ENCODE measurements around the gene SLC2A6.
A peak's percentile ranks its signal among the peaks of the same experiment; 100 is the strongest.

Gene SLC2A6, protein sequence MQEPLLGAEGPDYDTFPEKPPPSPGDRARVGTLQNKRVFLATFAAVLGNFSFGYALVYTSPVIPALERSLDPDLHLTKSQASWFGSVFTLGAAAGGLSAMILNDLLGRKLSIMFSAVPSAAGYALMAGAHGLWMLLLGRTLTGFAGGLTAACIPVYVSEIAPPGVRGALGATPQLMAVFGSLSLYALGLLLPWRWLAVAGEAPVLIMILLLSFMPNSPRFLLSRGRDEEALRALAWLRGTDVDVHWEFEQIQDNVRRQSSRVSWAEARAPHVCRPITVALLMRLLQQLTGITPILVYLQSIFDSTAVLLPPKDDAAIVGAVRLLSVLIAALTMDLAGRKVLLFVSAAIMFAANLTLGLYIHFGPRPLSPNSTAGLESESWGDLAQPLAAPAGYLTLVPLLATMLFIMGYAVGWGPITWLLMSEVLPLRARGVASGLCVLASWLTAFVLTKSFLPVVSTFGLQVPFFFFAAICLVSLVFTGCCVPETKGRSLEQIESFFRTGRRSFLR

GRCh38 chr9:133478851-133479711, at the start of gene SLC2A6:
Gene SLC2A6 (minus strand): TSS chr9:133479099. CDS start chr9:133479059, 40 bp downstream.
- DNase-seq (ENCODE audit: low read depth) = peak; percentile 60

- no peak for DNase-seq (ENCODE audit: low read depth)
These were observed 49.3 kb upstream of the SLC2A6 start for GRCh38 chr9:133528001-133528875.

- no peak for DNase-seq (ENCODE audit: low read depth)
These were observed 48.6 kb upstream of the SLC2A6 start for GRCh38 chr9:133527444-133527920.

- no peak for DNase-seq (ENCODE audit: low read depth)
These were observed 47.9 kb upstream of the SLC2A6 start for GRCh38 chr9:133526721-133527321.

- no peak for DNase-seq (ENCODE audit: low read depth)
These were observed 46.8 kb upstream of the SLC2A6 start for GRCh38 chr9:133525677-133526076.

GRCh38 chr9:133524679-133525228, 45.9 kb upstream of the SLC2A6 start, which contains the start of gene MYMK:
Gene MYMK (minus strand): TSS chr9:133524959. CDS start chr9:133524844, 115 bp downstream.
- DNase-seq (ENCODE audit: low read depth) = no peak

- DNase-seq (ENCODE audit: low read depth) = no peak
These were observed 45.2 kb upstream of the SLC2A6 start for GRCh38 chr9:133524146-133524545.

- DNase-seq (ENCODE audit: low read depth) = no peak
These were observed 44.2 kb upstream of the SLC2A6 start for GRCh38 chr9:133523106-133523505.

- DNase-seq (ENCODE audit: low read depth) = no peak
These were observed 43.4 kb upstream of the SLC2A6 start for GRCh38 chr9:133522073-133522910.

DNA sequence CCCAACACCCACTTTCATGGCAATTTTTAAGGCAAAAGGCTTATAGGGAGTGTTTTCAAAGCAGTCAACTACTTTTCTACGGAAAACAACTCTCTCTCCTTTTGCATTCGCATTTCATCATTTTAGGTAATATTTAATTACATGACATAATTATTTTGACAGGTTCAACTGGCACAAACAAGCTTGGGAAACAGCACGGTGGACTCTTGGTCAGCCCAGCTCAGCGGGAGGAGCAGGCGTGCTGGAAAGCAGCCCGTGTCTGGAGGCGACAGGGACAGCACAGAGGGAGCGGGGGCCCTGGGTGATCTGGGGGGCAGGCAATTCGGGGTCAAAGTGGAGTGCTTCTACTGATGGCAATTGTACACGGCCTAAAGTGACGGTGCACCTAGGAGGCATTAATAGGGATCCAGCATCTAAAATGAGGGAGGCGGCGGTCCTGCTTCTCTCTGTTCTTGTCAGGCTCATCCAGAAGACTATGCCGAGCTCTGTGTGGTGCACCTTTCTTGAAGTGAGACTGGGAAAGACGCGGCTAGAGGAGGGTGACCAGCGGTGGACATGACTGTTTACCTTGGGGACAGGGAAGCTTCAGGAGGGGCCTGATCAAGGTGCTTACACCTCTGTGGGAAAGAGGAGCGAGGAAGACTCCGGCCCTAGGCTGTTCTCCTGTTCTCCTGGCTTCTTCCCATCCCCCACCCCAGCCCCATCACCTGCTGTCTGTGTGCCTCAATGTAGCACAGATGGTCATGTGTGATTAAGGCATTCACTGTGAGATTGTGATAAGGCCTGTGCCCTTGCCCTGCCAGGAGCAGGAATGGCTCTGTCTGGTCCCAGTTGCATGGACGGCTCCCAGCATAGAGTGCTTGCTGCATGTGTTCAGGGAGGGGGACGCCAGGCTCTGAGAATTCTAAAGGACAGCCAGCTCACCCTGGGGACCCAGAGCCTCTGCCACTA, 42.5 kb upstream of the SLC2A6 start:
- no peak for DNase-seq (ENCODE audit: low read depth)

DNA sequence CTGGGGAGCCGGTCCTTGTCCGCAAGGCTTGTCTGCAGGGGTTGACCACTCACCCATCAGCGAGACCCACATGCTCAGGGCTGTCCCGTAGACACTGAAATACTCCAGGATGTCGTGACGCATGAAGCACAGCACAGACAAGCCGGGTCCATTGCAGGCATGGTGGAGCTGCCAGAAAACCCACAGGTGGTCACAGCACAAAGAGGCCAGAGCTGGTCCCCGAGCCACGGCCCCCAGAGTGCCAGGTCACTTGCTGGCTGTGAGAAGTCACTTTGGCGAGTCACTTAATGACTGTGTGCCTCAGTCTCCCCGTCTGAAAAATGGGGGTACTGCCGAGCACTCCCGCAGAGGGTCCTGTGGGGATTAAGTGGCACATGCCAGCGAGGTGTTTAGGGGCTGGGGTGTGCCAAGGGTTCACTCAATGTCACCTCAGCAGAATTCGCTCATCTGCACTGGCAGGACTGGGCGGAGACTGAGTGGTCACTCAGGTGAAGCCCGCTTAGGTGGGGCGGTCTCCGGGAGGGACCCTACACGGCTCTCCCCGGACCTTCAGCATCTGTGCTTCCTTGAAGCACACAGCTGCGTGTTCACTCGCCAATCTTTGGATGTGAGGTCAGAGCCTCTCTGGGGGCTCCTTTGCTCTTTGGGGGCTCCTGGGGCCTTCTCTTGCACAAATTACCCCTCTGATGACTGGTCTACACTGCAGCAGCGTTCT, 41.4 kb upstream of the SLC2A6 start:
- no peak for DNase-seq (ENCODE audit: low read depth)

DNA sequence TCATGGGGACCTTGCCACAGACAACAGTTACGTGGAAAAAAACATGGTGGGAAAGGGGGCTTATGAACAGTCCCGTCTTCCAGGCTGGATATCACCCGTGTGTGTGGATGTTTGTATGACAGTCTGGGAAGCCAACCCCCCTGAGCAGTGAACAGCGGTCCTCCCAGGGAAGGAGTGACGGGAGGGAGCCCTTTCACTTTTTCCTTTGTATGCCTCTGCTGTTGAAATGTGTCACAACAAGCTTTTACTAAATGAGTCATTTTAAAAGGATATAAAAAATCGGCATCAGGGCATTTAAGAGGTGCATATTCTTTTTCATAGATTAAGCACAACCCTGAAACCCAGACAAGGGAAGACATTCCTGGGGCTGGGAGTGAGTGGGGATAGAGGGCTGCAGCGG, 40.8 kb upstream of the SLC2A6 start:
- no peak for DNase-seq (ENCODE audit: low read depth)

DNA sequence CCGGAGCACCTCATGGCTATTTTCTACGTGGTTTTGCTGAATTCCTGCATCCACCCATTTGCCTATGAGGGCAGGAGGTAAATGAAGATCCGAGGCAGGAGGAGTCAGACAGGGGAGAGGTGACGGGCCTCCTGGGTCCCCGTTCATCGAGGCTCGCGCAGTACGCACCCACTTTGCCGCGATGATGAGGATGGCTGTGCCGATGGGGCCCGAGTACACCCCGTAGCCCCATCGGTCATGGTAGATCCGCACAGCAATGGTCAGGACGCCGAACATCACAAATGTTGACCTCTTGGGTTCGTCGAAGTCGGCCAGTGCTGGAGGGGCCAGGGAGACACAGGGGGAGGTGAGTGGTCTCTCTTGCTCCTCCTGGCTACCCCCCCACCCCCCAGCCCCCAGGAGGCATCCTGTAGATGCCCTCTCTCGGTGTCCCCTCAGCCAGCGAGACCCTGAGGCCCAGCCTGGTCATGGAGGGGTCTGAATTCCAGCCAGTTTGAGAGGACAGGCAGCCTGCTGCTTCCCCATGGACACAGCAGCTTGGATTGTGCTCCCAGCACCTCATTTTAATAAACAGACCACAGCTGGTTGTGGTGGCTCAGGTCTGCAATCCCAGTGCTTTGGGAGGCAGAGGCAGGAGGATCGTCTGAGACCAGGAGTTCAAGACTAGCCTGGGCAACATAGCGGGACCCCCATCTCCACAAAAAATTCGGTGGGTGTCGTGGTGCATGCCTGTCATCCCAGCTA, 40.0 kb upstream of the SLC2A6 start:
- DNase-seq (ENCODE audit: low read depth) = no peak

GRCh38 chr9:133518200-133518599, 39.3 kb upstream of the SLC2A6 start:
- DNase-seq (ENCODE audit: low read depth) = no peak

- DNase-seq (ENCODE audit: low read depth) = no peak
These were observed 38.8 kb upstream of the SLC2A6 start for GRCh38 chr9:133517711-133518110.

- no peak for DNase-seq (ENCODE audit: low read depth)
These were observed 38.1 kb upstream of the SLC2A6 start for GRCh38 chr9:133516961-133517350.

GRCh38 chr9:133516256-133516960, 37.5 kb upstream of the SLC2A6 start:
- DNase-seq (ENCODE audit: low read depth) = no peak
